GM12891 (cell line): ENCODE results near the gene TRIP12.

Experiments used
- POLR2A ChIP-seq: IDR thresholded peaks from 2 replicates; pipeline ENCODE4 v1.6.1; 2011; ENCODE audit warnings: low read depth, low read length, control low read depth
- POLR2AphosphoS5 ChIP-seq: IDR thresholded peaks from 2 replicates; pipeline ENCODE4 v1.6.1; 2011; ENCODE audit warnings: low read depth, low read length, control low read depth
- TAF1 ChIP-seq: IDR thresholded peaks from 2 replicates; pipeline ENCODE4 v1.6.1; 2011; ENCODE audit warnings: low read depth, low read length, control low read depth

- TF ChIP-seq TAF1: no peak
- no peak for TF ChIP-seq POLR2A
- no peak for TF ChIP-seq POLR2AphosphoS5
Observed at GRCh38 chr2:229955663-229956062, 33.9 kb upstream of the TRIP12 start.
